H1 (cell line): ENCODE measurements around the gene LIG4. TPM values are rescaled to one million over a fixed set of nuclear protein-coding genes. Genes with fewer than 3 reads are reported as not detected.

ENCODE experiments used
- BRCA1 ChIP-seq: IDR thresholded peaks from 2 replicates; pipeline ENCODE4 v1.6.1; 2012; ENCODE audit warnings: low read depth, low read length, improper control_type of control experiment
- CEBPB ChIP-seq: IDR thresholded peaks from 2 replicates; pipeline ENCODE4 v1.6.1; 2012; ENCODE audit warnings: low read depth, low read length
- CTBP2 ChIP-seq: IDR thresholded peaks from 2 replicates; pipeline ENCODE4 v1.7.0; 2011; ENCODE audit warnings: borderline replicate concordance, mild to moderate bottlenecking, moderate library complexity, mixed read lengths, low read length; ENCODE audit not compliant: insufficient read depth, insufficient read length
- EGR1 ChIP-seq: IDR thresholded peaks from 2 replicates; pipeline ENCODE4 v1.6.1; 2011; ENCODE audit warnings: low read depth, low read length, borderline replicate concordance
- GABPA ChIP-seq: IDR thresholded peaks from 2 replicates; pipeline ENCODE4 v1.6.1; 2011; ENCODE audit warnings: mild to moderate bottlenecking, low read length, moderate library complexity, borderline replicate concordance; ENCODE audit not compliant: insufficient read depth
- KDM4A ChIP-seq: IDR thresholded peaks from one replicate; pipeline ENCODE4 v1.7.1; 2012; ENCODE audit warnings: low read depth, mild to moderate bottlenecking, moderate library complexity, low read length, inconsistent platforms; ENCODE audit not compliant: severe bottlenecking
- NANOG ChIP-seq: IDR thresholded peaks from 2 replicates; pipeline ENCODE4 v1.6.1; 2011; ENCODE audit warnings: low read length, low read depth, mild to moderate bottlenecking, inconsistent platforms; ENCODE audit not compliant: insufficient read depth, poor library complexity, severe bottlenecking
- POLR2A ChIP-seq, 2 experiments: IDR thresholded peaks; 1 replicate in 1 of 2; 2 replicates in 1 of 2; pipeline ENCODE4 v1.6.1; 2011; ENCODE audit warnings: low read depth in 2 of 2, low read length in 2 of 2, mild to moderate bottlenecking in 2 of 2; ENCODE audit errors: control extremely low read depth in 1 of 2
- RAD21 ChIP-seq, 2 experiments: IDR thresholded peaks in 1 of 2; conservative IDR thresholded peaks in 1 of 2; 2 replicates each; pipeline ENCODE4 v1.6.1; 2011; ENCODE audit warnings: low read depth in 2 of 2, low read length in 2 of 2, improper control_type of control experiment in 1 of 2, inconsistent platforms in 1 of 2, mild to moderate bottlenecking in 1 of 2, moderate library complexity in 1 of 2
- SRF ChIP-seq: IDR thresholded peaks from 2 replicates; pipeline ENCODE4 v1.6.1; 2011; ENCODE audit warnings: mild to moderate bottlenecking, low read depth, low read length, moderate library complexity
- TBP ChIP-seq: IDR thresholded peaks from 2 replicates; pipeline ENCODE4 v1.6.1; 2011; ENCODE audit warnings: low read depth, low read length, improper control_type of control experiment
- polyA plus RNA-seq, 7 experiments: library from polyadenylated mRNA; depleted of rRNA in 3 of 7; stranded (reverse) in 5 of 7; unstranded in 2 of 7; fragments of >200 nt in 5 of 7; fragments of 200-250 nt in 2 of 7; gene quantifications; 1 replicate in 5 of 7; 2 replicates in 1 of 7; 4 replicates in 1 of 7; pipeline versions ENCODE4 v1.2.1 to v1.2.3, GENCODE V29; 2011 to 2013; ENCODE audit warnings: missing spikeins in 2 of 7, mixed read lengths in 2 of 7
- total RNA-seq: library from RNA; stranded (reverse); fragmentation: NEBNext Ultra II Directional; extraction: Animal tissue kit (Norgen Biotek cat#: 25700); gene quantifications from 2 replicates; pipeline ENCODE4 v1.2.1, GENCODE V29; 2021
- TF ChIP-seq, protein P1 (sequence below): fragments of 300-600 bp; sonication (generic); IDR thresholded peaks from 2 replicates; pipeline ENCODE4 v1.7.1; 2012; ENCODE audit warnings: low read length, moderate library complexity, mild to moderate bottlenecking, inconsistent platforms; ENCODE audit not compliant: insufficient replicate concordance

LIG4 gene
- total and polyA plus RNA-seq, 2 of the 8 experiments (the other 6 are each of a cell fraction or from before 2014, with no cell fraction given), result 1.1 to 4.5 TPM

GRCh38 chr13:108188260-108188659 lies 27.1 kb downstream of the LIG4 start (continued):
- TF ChIP-seq, protein P1, sequence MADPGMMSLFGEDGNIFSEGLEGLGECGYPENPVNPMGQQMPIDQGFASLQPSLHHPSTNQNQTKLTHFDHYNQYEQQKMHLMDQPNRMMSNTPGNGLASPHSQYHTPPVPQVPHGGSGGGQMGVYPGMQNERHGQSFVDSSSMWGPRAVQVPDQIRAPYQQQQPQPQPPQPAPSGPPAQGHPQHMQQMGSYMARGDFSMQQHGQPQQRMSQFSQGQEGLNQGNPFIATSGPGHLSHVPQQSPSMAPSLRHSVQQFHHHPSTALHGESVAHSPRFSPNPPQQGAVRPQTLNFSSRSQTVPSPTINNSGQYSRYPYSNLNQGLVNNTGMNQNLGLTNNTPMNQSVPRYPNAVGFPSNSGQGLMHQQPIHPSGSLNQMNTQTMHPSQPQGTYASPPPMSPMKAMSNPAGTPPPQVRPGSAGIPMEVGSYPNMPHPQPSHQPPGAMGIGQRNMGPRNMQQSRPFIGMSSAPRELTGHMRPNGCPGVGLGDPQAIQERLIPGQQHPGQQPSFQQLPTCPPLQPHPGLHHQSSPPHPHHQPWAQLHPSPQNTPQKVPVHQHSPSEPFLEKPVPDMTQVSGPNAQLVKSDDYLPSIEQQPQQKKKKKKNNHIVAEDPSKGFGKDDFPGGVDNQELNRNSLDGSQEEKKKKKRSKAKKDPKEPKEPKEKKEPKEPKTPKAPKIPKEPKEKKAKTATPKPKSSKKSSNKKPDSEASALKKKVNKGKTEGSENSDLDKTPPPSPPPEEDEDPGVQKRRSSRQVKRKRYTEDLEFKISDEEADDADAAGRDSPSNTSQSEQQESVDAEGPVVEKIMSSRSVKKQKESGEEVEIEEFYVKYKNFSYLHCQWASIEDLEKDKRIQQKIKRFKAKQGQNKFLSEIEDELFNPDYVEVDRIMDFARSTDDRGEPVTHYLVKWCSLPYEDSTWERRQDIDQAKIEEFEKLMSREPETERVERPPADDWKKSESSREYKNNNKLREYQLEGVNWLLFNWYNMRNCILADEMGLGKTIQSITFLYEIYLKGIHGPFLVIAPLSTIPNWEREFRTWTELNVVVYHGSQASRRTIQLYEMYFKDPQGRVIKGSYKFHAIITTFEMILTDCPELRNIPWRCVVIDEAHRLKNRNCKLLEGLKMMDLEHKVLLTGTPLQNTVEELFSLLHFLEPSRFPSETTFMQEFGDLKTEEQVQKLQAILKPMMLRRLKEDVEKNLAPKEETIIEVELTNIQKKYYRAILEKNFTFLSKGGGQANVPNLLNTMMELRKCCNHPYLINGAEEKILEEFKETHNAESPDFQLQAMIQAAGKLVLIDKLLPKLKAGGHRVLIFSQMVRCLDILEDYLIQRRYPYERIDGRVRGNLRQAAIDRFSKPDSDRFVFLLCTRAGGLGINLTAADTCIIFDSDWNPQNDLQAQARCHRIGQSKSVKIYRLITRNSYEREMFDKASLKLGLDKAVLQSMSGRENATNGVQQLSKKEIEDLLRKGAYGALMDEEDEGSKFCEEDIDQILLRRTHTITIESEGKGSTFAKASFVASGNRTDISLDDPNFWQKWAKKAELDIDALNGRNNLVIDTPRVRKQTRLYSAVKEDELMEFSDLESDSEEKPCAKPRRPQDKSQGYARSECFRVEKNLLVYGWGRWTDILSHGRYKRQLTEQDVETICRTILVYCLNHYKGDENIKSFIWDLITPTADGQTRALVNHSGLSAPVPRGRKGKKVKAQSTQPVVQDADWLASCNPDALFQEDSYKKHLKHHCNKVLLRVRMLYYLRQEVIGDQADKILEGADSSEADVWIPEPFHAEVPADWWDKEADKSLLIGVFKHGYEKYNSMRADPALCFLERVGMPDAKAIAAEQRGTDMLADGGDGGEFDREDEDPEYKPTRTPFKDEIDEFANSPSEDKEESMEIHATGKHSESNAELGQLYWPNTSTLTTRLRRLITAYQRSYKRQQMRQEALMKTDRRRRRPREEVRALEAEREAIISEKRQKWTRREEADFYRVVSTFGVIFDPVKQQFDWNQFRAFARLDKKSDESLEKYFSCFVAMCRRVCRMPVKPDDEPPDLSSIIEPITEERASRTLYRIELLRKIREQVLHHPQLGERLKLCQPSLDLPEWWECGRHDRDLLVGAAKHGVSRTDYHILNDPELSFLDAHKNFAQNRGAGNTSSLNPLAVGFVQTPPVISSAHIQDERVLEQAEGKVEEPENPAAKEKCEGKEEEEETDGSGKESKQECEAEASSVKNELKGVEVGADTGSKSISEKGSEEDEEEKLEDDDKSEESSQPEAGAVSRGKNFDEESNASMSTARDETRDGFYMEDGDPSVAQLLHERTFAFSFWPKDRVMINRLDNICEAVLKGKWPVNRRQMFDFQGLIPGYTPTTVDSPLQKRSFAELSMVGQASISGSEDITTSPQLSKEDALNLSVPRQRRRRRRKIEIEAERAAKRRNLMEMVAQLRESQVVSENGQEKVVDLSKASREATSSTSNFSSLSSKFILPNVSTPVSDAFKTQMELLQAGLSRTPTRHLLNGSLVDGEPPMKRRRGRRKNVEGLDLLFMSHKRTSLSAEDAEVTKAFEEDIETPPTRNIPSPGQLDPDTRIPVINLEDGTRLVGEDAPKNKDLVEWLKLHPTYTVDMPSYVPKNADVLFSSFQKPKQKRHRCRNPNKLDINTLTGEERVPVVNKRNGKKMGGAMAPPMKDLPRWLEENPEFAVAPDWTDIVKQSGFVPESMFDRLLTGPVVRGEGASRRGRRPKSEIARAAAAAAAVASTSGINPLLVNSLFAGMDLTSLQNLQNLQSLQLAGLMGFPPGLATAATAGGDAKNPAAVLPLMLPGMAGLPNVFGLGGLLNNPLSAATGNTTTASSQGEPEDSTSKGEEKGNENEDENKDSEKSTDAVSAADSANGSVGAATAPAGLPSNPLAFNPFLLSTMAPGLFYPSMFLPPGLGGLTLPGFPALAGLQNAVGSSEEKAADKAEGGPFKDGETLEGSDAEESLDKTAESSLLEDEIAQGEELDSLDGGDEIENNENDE, result no peak
- TF ChIP-seq NANOG (no peak), RAD21 (IDR thresholded peaks at IDR 0.05 in 1 of 2, conservative IDR thresholded peaks at IDR 0.05 in 1 of 2; ENCODE audit: low read depth in 2 of 2, low read length in 2 of 2) (no peak), EGR1 (no peak), BRCA1 (no peak), TBP (no peak), CTBP2 (no peak), CEBPB (no peak), KDM4A (no peak), POLR2A (IDR thresholded peaks at IDR 0.05; ENCODE audit: control extremely low read depth in 1 of 2, low read depth in 2 of 2, low read length in 2 of 2) (no peak), GABPA (no peak), SRF (no peak)
